HEK293 (cell line): ENCODE measurements around the gene MAMDC2.

Source experiments
- CTCF ChIP-seq: fragments of 450-650 bp; formaldehyde crosslinking; IDR thresholded peaks from 2 replicates; pipeline ENCODE4 v1.5.1; 2016; ENCODE audit warnings: missing biosample characterization, missing genetic modification characterization
- ZNF518A ChIP-seq: fragments of 450-650 bp; formaldehyde crosslinking; conservative IDR thresholded peaks from 2 replicates; pipeline ENCODE4 v1.5.1; 2016; ENCODE audit warnings: low read depth, missing biosample characterization, missing genetic modification characterization

GRCh38 chr9:70054521-70054920, 10.9 kb downstream of the MAMDC2 start:
- TF ChIP-seq CTCF: no peak
- no peak for TF ChIP-seq ZNF518A (tag by site-specific recombination)
